T1000 (cell line): ENCODE measurements around the gene DAPK3.
"Not testable (repeated sequence)": the region's sequence is repeated elsewhere in the genome, so short reads cannot be mapped to it uniquely, and the experiment has no call there.

Experiments
- DNase-seq: peaks from one replicate; lab custom pipeline; 2025; ENCODE audit warnings: mixed read lengths; lab: John Stamatoyannopoulos, UW

The DAPK3 gene

DNA sequence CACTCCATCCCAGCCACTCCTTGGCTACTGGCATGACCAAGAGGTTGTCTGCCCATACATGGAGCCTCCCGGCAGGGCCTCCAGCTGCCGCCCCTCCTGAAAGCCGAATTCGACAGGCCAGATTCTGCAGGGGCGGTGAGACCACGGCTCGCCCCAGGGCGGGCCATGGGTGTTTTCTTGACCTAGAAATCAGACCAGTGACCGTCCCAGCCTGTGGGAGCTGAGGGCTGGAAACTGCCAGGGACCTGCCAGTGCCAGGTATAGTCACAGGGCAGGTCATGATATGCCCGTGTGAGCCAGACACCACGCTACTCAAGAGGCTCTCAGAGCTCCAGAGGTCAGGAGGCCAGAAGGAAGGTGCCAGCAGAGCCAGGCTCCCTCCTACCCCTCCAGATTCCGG lies 16.8 kb downstream of the DAPK3 start:
- DNase-seq: no peak

DNA sequence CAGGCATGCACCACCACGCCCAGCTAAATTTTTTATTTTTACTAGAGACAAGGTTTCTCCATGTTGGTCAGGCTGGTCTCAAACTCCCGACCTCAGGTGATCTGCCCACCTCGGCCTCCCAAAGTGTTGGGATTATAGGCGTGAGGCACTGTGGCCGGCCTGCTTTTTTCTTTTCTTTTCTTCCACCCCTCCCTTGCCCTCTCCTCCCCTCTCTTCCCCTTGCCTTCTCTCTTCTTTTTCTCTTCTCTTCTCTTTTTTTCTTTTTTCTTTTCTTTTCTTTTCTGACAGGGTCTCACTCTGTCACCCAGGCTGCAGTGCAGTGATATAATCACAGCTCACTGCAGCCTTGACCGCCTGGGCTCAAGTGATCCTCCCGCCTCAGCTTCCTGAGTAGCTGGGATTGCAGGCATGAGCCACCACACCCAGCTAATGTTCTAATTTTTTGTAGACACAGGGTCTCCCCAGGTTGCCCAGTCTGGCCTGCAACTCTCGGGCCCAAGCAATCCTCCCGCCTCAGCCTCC lies 18.1 kb downstream of the DAPK3 start:
- DNase-seq: not testable (repeated sequence)

DNA sequence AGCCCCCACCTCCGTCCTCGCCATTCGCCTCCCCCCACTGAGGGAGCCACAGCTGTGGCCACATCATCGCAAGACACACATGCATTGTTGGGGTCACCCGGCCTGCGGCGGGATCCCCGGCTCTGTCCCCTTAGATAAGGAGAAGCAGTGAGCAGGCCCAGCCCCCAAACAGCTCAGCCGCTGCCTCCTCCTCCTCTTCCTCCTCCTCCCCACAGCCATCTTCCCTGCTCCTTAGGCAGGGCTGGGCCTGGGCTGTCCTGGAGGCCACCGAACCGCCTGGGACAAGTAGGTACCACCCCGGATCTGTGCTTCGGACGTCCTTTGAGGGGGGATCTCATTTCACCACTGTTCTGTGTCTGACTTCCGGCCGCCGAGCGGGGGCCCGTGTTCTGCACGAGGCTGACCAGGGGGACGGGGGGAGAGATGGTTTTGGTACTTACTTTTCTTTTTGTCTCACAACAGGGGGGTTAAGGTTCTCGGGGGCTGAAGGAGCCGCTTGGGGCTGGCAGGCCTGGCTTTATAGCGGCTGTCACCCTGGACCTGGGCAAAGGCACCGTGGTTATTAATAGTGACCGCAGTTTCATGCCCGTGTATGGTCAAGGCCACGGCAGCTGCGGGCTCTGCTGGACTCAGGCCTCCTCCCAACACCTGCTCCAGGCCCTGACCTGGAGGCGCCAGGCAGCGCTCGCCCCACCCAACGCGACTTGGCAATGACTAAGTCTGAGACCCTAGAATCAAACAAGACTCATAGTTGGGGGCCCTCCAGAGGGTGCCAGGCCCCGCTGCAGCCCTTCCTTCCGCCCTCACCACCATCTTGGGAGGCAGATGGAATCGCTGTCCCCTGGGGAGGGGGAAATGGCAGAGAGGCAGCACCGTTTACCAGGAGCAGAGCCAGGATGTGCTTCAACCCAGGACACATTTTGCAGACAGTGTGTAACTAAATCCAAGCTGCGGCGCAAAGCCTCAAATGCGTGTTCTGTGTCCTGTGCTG lies 19.7 kb downstream of the DAPK3 start:
- no peak for DNase-seq

- no peak for DNase-seq
Measured at GRCh38 chr19:3949997-3950859, 20.7 kb downstream of the DAPK3 start.

- no peak for DNase-seq
Measured at GRCh38 chr19:3949294-3949693, 21.6 kb downstream of the DAPK3 start.

GRCh38 chr19:3947316-3947933 lies 23.5 kb downstream of the DAPK3 start:
- DNase-seq: not testable (repeated sequence)

DNA sequence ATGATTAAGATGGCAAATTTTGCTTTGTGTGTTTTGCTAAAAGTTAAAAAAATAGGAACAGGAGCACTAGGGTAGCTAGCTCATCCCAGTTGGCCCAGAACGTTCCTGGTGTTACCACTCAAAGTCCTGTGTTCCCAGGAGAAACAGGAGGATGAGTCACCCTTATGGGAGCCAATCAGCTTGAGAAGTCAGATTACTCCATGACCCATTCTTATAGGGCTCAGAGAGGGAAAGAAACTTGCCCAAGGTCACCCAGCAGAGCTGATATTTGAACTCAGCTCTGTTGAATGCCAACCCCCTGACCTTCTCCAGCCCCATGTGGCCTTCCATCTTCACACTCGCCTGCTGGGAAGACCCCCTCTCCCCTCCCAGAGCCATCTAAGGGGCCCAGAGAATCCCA lies 25.1 kb downstream of the DAPK3 start:
- DNase-seq: no peak

DNA sequence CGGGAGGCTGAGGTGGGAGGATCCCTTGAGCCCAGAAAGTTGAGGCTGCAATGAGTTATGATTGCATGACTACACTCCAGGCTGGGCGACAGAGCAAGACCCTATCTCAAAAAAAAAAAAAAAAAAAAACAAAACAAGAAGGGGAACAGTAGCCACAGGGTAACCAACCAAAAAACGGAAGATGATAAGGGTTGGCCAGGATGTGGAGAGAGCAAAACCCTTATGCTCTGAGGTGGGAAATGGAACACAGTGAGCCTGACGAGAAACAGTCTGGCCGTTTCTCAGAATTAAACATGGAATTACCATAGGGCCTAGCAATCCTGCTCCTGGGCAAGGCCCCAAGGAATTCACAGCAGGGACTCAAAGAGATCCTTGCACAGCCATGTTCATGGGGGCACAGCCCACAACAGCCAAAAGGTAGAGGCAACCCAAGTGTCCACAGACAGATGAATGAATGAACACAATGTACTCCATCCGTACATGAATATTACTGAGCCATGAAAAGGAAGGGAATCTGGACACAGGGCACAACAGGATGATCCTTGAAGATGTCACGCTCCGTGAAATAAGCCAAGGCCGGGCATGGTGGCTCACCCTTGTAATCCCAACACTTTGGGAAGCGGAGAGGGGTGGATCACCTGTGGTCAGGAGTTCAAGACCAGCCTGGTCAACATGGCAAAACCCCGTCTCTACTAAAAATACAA lies 26.7 kb downstream of the DAPK3 start:
- no peak for DNase-seq

DNA sequence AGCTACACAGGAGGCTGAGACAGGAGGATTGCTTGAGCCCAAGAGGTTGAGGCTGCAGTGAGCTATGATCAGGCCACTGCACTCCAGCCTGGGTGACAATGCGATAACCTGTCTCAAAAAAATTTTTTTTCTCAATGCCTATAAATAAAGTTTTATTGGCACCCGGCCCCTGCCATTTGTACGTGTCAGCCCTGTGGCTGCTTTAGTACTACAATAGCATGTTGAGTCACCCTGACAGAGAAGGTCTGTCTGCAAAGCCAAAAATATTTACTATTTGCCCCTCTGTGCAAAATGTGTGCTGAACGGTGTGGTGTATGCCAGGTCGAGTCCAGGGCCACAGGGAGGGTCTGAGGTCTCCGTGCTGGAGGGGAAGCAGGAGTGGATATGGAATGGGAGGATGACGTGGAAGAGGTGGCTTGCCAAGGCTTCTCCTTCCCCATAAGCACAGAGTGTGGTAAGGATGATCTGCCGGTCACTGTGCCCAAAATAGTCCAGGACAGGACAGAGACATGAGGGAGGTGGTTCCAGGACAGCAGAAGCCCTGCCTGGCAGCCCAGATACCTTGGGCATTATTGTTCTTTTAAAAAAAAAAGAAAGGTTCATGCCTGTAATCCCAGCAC lies 28.0 kb downstream of the DAPK3 start:
- no peak for DNase-seq

DNA sequence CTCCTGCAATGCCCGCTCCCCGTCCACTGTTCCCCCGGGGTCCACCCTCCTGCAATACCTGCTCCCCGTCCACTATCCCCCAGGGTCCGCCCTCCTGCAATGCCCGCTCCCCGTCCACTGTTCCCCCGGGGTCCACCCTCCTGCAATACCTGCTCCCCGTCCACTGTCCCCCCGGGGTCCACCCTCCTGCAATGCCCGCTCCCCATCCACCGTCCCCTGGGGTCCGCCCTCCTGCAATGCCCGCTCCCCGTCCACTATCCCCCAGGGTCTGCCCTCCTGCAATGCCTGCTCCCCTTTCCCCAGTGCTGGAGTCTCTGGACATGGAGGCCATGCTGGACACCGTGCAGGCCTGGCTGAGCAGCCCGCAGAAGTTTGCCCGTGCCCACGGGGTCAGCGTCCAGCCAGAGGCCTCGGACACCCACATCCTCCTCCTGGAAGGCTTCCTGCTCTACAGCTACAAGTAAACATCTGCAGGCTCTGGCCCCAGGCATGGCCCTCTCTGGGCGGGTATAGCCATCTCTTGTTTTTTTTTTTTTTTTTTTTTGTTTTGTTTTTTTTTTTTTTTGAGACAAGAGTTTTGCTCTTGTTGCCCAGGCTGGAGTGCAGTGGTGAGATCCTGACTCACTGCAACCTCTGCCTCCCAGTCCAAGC lies 32.5 kb downstream of the DAPK3 start:
- DNase-seq: not testable (repeated sequence)

DNA sequence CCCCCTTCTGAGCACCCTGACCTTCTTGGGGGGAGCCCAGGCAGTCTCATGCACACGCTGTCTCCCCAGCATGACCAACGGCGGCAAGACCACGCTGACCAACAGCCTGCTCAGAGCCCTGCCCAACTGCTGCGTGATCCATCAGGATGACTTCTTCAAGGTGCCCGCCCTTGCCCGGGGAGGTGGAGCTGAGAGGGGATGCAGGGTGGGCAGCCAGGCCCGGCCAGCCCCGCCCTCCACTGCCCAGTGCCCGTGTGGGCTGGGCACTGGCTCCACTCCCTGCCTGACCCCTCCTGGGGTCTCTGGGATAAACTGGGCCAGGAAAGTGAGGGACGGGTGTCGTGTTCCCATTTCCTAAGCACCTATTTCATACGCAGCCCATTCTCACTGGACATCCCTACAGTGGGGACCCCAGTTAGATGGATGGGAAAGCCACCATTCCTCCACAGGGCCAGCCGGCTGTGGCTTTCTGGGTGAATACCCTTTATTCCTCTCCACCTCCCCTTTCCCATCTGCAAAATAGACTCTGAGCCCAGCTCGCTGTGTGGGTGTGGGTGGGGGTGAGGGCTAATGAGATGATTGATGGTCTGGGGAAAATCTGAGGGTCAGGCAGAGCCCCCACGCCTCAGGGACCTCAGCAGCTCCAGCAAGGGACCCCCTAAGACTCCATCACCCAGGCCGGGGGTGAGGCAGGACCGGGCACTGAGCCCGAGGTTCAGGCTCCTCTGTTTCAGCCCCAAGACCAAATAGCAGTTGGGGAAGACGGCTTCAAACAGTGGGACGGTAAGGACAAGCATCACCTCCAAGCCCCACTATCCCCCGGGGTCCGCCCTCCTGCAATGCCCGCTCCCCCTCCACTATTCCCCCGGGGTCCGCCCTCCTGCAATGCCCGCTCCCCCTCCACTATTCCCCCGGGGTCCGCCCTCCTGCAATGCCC lies 34.1 kb downstream of the DAPK3 start:
- no peak for DNase-seq

- DNase-seq: no peak
Measured at GRCh38 chr19:3932931-3933810, 37.7 kb downstream of the DAPK3 start, which contains the start of gene NMRK2. NMRK2 (plus strand) TSS chr19:3933069; CDS start chr19:3933672, 603 bp downstream.

DNA sequence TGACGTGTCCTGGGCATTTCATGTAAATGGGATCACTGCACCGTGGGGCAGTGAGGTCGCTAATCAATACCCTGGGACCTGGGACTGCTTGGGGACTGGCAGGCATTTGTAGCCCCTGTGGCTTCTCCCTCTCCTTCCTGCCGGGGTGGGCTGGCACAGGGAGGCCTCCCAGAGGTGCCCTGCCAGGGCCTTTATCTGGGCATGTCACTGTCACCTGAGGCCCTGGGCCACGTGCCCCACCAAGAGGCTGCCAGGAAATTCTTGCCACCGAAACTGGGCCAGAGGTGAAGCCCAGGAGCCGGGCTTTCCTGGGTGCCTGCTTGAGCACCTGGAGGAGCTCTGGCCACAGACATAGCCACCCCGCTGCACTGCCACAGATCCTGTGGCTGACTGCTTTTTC lies 39.9 kb downstream of the DAPK3 start:
- no peak for DNase-seq

DNA sequence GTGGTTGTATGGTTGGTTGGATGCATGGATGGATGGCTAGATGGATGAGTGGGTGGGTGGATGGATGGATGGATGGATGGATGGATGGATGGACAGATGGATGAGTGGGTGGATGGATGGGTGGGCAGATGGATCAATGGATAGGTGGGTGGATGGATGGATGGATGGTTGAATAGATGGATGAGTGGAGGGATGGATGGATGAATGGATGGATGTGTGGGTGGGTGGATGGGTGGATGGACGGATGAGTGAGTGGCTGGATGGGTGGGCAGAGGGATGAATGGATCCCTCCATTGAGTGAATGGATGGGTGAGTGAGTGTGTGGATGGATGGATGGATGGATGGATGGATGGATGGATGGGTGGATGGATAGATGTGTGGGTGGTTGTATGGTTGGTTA lies 47.0 kb downstream of the DAPK3 start:
- DNase-seq: no peak

DNA sequence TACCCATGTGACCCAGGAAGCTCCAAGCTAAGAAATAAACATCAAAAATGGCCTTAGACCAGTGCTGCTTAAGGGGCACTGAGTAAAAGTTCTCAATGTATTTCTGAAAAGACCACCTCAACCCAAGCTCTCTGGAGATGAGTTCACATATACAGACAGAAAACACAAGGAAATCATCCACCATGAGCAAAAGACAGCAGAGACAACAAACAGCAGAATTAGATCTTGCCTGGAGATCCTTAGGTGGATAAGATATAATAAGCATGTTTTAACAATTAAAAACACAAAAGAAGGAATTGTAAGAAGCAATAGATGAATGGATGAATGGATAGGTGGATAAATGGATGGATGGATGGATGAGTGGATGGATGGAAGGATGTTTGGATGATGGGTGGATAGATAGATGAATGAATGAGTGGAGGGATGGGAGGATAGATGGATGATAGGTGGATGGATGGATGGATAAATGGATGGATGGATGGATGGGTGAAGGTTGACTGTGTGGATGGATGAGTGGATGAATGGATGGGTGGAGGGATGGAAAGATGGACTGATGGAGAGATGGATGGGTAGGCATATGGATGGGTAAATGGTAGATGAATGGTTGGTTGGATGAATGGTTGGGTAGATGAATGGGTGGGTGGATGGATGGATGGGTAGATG lies 47.7 kb downstream of the DAPK3 start:
- no peak for DNase-seq

DNA sequence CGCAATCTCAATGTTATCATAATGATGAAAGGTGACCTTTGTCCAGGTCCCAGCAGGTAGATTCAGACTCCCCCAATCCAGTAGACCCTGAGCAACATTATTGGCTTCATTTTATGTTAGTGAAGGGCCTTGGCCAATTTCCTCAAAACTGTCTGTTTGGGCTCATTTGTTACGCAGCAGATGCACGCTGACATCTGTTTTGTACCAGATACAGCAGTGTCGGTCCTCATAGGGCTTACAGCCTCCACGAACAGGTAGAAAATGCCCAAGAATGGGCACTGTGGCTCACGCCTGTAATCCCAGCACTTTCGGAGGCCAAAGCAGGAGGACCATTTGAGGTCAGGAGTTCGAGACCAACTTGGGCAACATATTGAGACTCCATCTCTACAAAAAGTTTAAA lies 51.1 kb downstream of the DAPK3 start:
- DNase-seq: no peak

GRCh38 chr19:3916033-3916432 lies 54.9 kb downstream of the DAPK3 start:
- no peak for DNase-seq

DNA sequence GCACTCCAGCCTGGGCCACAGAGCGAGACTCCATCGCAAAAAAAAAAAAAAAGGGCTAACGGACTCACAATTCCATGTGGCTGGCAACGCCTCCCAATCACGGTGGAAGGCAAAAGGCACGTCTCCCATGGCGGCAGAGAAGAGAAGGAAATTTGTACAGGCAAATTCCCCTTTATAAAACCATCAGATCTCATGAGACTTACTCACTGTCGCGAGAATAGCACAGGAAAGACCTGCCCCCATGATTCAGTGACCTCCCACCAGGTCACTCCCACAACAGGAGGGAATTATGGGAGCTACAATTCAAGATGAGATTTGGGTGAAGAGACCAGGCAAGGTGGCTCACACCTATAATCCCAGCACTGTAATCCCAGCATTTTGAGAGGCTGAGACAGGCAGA lies 56.7 kb downstream of the DAPK3 start:
- DNase-seq: no peak
